Cardiac muscle cell (in vitro differentiated cells and primary cell): Measurements from ENCODE around the gene NUAK1. TPM values are rescaled to one million over a fixed set of nuclear protein-coding genes. Genes with fewer than 3 reads are reported as not detected.
A peak's percentile ranks its signal among the peaks of the same experiment; 100 is the strongest.
"Not testable (repeated sequence)": the region's sequence is repeated elsewhere in the genome, so short reads cannot be mapped to it uniquely, and the experiment has no call there.

Experiments used
- DNase-seq, 2 donors: peaks; one replicate each; pipeline versions ENCODE4 v3.0.0 to v3.0.0-alpha.2; 2010 to 2017; ENCODE audit warnings: low read depth in 1 of 2, low spot score in 1 of 2
- H3K27ac ChIP-seq: fragments of 200-600 bp; sonication (generic); 2 replicates; pipeline ENCODE4 v1.5.1; 2016
- H3K27me3 ChIP-seq: fragments of 200-600 bp; sonication (generic); 2 replicates; pipeline ENCODE4 v1.6.0; 2016; ENCODE audit warnings: control low read depth
- H3K36me3 ChIP-seq: fragments of 200-600 bp; sonication (generic); 2 replicates; pipeline ENCODE4 v1.5.1; 2016; ENCODE audit warnings: control low read depth
- H3K4me1 ChIP-seq: fragments of 200-600 bp; sonication (generic); 2 replicates; pipeline ENCODE4 v1.8.1; 2017; ENCODE audit warnings: low read depth, mild to moderate bottlenecking, mixed run types
- H3K4me3 ChIP-seq: fragments of 200-600 bp; sonication (generic); 2 replicates; pipeline ENCODE4 v1.5.1; 2016; ENCODE audit warnings: mild to moderate bottlenecking
- H3K9me3 ChIP-seq: fragments of 200-600 bp; sonication (generic); 2 replicates; pipeline ENCODE4 v1.5.1; 2017; ENCODE audit warnings: low read depth, mild to moderate bottlenecking, control low read depth
- CTCF ChIP-seq: IDR thresholded peaks from 2 replicates; pipeline ENCODE4 v1.5.1; 2012; ENCODE audit warnings: low read depth, mild to moderate bottlenecking, low read length
- polyA plus RNA-seq: library from polyadenylated mRNA; unstranded; fragments of >200 nt; fragmentation: Nextera tagmentation; extraction: Ambion mirVana; gene quantifications from 2 replicates; pipeline ENCODE4 v1.2.1, GENCODE V29; 2016
- total RNA-seq: library from RNA; depleted of rRNA; stranded (reverse); fragments of >200 nt; gene quantifications from 2 replicates; pipeline ENCODE4 v1.2.3, GENCODE V29; 2016

The NUAK1 gene
- total and polyA plus RNA-seq, 2 experiments from 2014 or later: 2.9 to 7.2 TPM

GRCh38 chr12:106020736-106021135 is 118.0 kb downstream of the NUAK1 start:
- Histone ChIP-seq H3K9me3 (no peaks in the 10 kb centered on the region), H3K27ac (no peak overlapping the region), H3K4me3 (no peak overlapping the region), H3K36me3 (no peaks in the 10 kb centered on the region), H3K27me3 (no peaks in the 10 kb centered on the region), H3K4me1 (peaks cover 3% of the 10 kb centered on the region)
- TF ChIP-seq CTCF: no peak
- peak in 1 of 2 donors; percentile 6 for DNase-seq

- TF ChIP-seq CTCF: no peak
- H3K27ac ChIP-seq: no peak overlapping the region
- H3K4me3 ChIP-seq: no peak overlapping the region
- H3K4me1 ChIP-seq: peaks cover 3% of the 10 kb centered on the region
- H3K9me3 ChIP-seq: no peaks in the 10 kb centered on the region
- DNase-seq: peak in 1 of 2 donors; percentile 13
- no peaks in the 10 kb centered on the region for H3K36me3 ChIP-seq
- no peaks in the 10 kb centered on the region for H3K27me3 ChIP-seq
Measured at GRCh38 chr12:106019144-106019543, 119.6 kb downstream of the NUAK1 start.

- H3K36me3 ChIP-seq: no peaks in the 10 kb centered on the region
- TF ChIP-seq CTCF: no peak
- no peak overlapping the region for H3K27ac ChIP-seq
- peaks cover 3% of the 10 kb centered on the region for H3K4me1 ChIP-seq
- H3K27me3 ChIP-seq: no peaks in the 10 kb centered on the region
- no peak for DNase-seq
- no peak overlapping the region for H3K4me3 ChIP-seq
- no peaks in the 10 kb centered on the region for H3K9me3 ChIP-seq
Measured at GRCh38 chr12:106018286-106018685, 120.5 kb downstream of the NUAK1 start.

GRCh38 chr12:106016601-106017278 is 122.0 kb downstream of the NUAK1 start:
- not testable (repeated sequence) for H3K27ac ChIP-seq, DNase-seq, H3K4me1 ChIP-seq, H3K27me3 ChIP-seq, H3K9me3 ChIP-seq, H3K4me3 ChIP-seq, H3K36me3 ChIP-seq

- no peaks in the 10 kb centered on the region for H3K36me3 ChIP-seq
- no peak overlapping the region for H3K4me3 ChIP-seq
- no peaks in the 10 kb centered on the region for H3K9me3 ChIP-seq
- DNase-seq: no peak
- H3K27ac ChIP-seq: no peak overlapping the region
- H3K27me3 ChIP-seq: no peaks in the 10 kb centered on the region
- H3K4me1 ChIP-seq: no peaks in the 10 kb centered on the region
- no peak for TF ChIP-seq CTCF
Measured at GRCh38 chr12:106015646-106016045, 123.1 kb downstream of the NUAK1 start.

GRCh38 chr12:106013941-106014340 is 124.8 kb downstream of the NUAK1 start:
- H3K36me3 ChIP-seq: no peaks in the 10 kb centered on the region
- H3K27ac ChIP-seq: no peak overlapping the region
- DNase-seq: no peak
- no peak for TF ChIP-seq CTCF
- H3K9me3 ChIP-seq: no peaks in the 10 kb centered on the region
- H3K27me3 ChIP-seq: no peaks in the 10 kb centered on the region
- no peaks in the 10 kb centered on the region for H3K4me1 ChIP-seq
- H3K4me3 ChIP-seq: no peak overlapping the region

Other genes with a start within 250 kb of the NUAK1 start
- gene CKAP4, start 109.1 kb upstream of the NUAK1 start, total RNA-seq: 119 and 139 TPM in 2 replicates
- gene CKAP4, start 109.1 kb upstream of the NUAK1 start, polyA plus RNA-seq: 151 and 173 TPM in 2 replicates
- gene TCP11L2, start 163.8 kb upstream of the NUAK1 start, total RNA-seq: 22.1 and 31.5 TPM in 2 replicates
- gene TCP11L2, start 163.8 kb upstream of the NUAK1 start, polyA plus RNA-seq: 9.0 and 13.2 TPM in 2 replicates
- gene POLR3B, start 218.8 kb upstream of the NUAK1 start, total RNA-seq: 10.7 and 11.5 TPM in 2 replicates
- 8.5 and 12.2 TPM in 2 replicates for gene POLR3B, start 218.8 kb upstream of the NUAK1 start, polyA plus RNA-seq